HepG2 (cell line): ENCODE measurements around the gene C2orf74. TPM values are rescaled to one million over a fixed set of nuclear protein-coding genes. Genes with fewer than 3 reads are reported as not detected.
"Not testable (repeated sequence)": the region's sequence is repeated elsewhere in the genome, so short reads cannot be mapped to it uniquely, and the experiment has no call there.

ENCODE experiments used
- ATAC-seq: fragments of 200-7000 bp; cut with Tn5 transposase; 3 replicates; pipeline ENCODE4 v1.9.1; 2020; ENCODE audit warnings: mild to moderate bottlenecking, moderate library complexity
- BruUV-seq: library from RNA; stranded (reverse); fragments of 400-500 nt; replicated peaks from 2 replicates; lab custom pipeline; 2021; lab: Mats Ljungman, UMichigan
- CTCF ChIA-PET: fragments of 300-600 bp; formaldehyde crosslinking; extraction: SDS; loops from one replicate; lab custom pipeline; 2021; ENCODE audit warnings: low total read pairs, inconsistent platforms, low intra/inter-chr PET ratio; lab: Yijun Ruan, JAX
- POLR2A ChIA-PET: fragments of 350-600 bp; sonication (Branson Sonifier 250); formaldehyde crosslinking; loops from one replicate; lab custom pipeline; 2020; ENCODE audit warnings: antibody characterized with exemption, inconsistent platforms; lab: Yijun Ruan, JAX
- DNase-seq: peaks from one replicate; pipeline ENCODE4 v3.0.0-alpha.2; 2015; ENCODE audit warnings: low spot score
- FAIRE-seq: peaks from 3 replicates; lab custom pipeline; 2011; peaks lifted over from hg19 to GRCh38; lab: Jason Lieb, UNC
- H2AFZ ChIP-seq: one replicate; pipeline ENCODE4 v1.6.1; 2011; ENCODE audit warnings: low read length, inconsistent platforms
- H3K27ac ChIP-seq: fragments of 300-600 bp; 3 replicates; pipeline ENCODE4 v1.8.0; 2011; ENCODE audit warnings: mixed run types, mild to moderate bottlenecking, mixed read lengths, low read length, inconsistent platforms; ENCODE audit not compliant: insufficient read depth; ENCODE audit errors: extremely low read length
- H3K27me3 ChIP-seq, 2 experiments: fragments of 200-600 bp in 1 of 2; 2 replicates in 1 of 2; 3 replicates in 1 of 2; pipeline versions ENCODE4 v1.6.0 to v1.8.0; 2011; ENCODE audit warnings: low read length in 2 of 2, mild to moderate bottlenecking in 2 of 2, moderate library complexity in 2 of 2, inconsistent platforms in 1 of 2; ENCODE audit not compliant: insufficient read depth in 2 of 2, control insufficient read depth in 1 of 2
- H3K36me3 ChIP-seq, 2 experiments: fragments of 200-600 bp in 1 of 2; replicated peaks in 1 of 2; 2 replicates in 1 of 2; 3 replicates in 1 of 2; pipeline versions ENCODE4 v1.5.1 to v1.8.0; 2011; ENCODE audit warnings: low read length in 2 of 2, inconsistent platforms in 1 of 2; ENCODE audit not compliant: insufficient read depth in 2 of 2, control insufficient read depth in 1 of 2
- H3K4me1 ChIP-seq: 2 replicates; pipeline ENCODE4 v1.5.1; 2012; ENCODE audit warnings: low read length, inconsistent platforms; ENCODE audit not compliant: insufficient read depth
- H3K4me2 ChIP-seq: 2 replicates; pipeline ENCODE4 v1.6.0; 2011; ENCODE audit warnings: low read depth, low read length, inconsistent platforms
- H3K4me3 ChIP-seq, 3 experiments: fragments of 200-600 bp in 1 of 3; sonication (generic), shearing (Covaris generic) in 1 of 3; replicated peaks in 1 of 3; 2 replicates each; pipeline ENCODE4 v1.5.1; 2011 to 2016; ENCODE audit warnings: low read length in 3 of 3, inconsistent platforms in 2 of 3, low read depth in 2 of 3, mild to moderate bottlenecking in 2 of 3, control low read depth in 1 of 3, mixed read lengths in 1 of 3; ENCODE audit not compliant: insufficient read depth in 1 of 3
- H3K79me2 ChIP-seq: one replicate; pipeline ENCODE4 v1.6.1; 2011; ENCODE audit warnings: low read length, inconsistent platforms; ENCODE audit not compliant: insufficient read depth
- H3K9ac ChIP-seq: 2 replicates; pipeline ENCODE4 v1.6.0; 2011; ENCODE audit warnings: mild to moderate bottlenecking, low read depth, low read length, inconsistent platforms; ENCODE audit not compliant: insufficient read depth
- H3K9me3 ChIP-seq: 2 replicates; pipeline ENCODE4 v1.5.1; 2012; ENCODE audit warnings: mild to moderate bottlenecking, low read length
- H4K20me1 ChIP-seq: 2 replicates; pipeline ENCODE4 v1.6.0; 2011; ENCODE audit warnings: inconsistent platforms, mild to moderate bottlenecking, low read length, moderate library complexity; ENCODE audit not compliant: insufficient read depth
- ELK4 ChIP-seq: sonication (generic); formaldehyde crosslinking; IDR thresholded peaks from 2 replicates; pipeline ENCODE4 v1.9.0; 2021; ENCODE audit warnings: missing genetic modification reagents, borderline replicate concordance
- FOXP4 ChIP-seq: sonication (generic); formaldehyde crosslinking; IDR thresholded peaks from 2 replicates; pipeline ENCODE4 v1.4.0; 2020; ENCODE audit warnings: missing genetic modification reagents
- KDM6A ChIP-seq: IDR thresholded peaks from 2 replicates; pipeline ENCODE4 v1.6.1; 2016; ENCODE audit warnings: low read depth
- MZF1 ChIP-seq: sonication (generic); formaldehyde crosslinking; IDR thresholded peaks from 2 replicates; pipeline ENCODE4 v1.8.1; 2023; ENCODE audit warnings: mild to moderate bottlenecking, missing genetic modification reagents, borderline replicate concordance
- NKX3-1 ChIP-seq: sonication (generic); formaldehyde crosslinking; IDR thresholded peaks from 2 replicates; pipeline ENCODE4 v1.5.0; 2020; ENCODE audit warnings: missing genetic modification reagents
- PHF5A ChIP-seq: IDR thresholded peaks from one replicate; pipeline ENCODE4 v1.6.1; 2018; ENCODE audit warnings: low read depth, missing genetic modification reagents; ENCODE audit not compliant: unreplicated experiment
- USF2 ChIP-seq, 2 experiments: sonication (generic) in 1 of 2; formaldehyde crosslinking in 1 of 2; IDR thresholded peaks; 2 replicates each; pipeline versions ENCODE4 v1.5.1 to v1.6.1; 2011 to 2020; ENCODE audit warnings: borderline replicate concordance in 1 of 2, low read depth in 1 of 2, low read length in 1 of 2, mild to moderate bottlenecking in 1 of 2, missing genetic modification reagents in 1 of 2, moderate library complexity in 1 of 2
- ZBTB49 ChIP-seq: sonication (generic); formaldehyde crosslinking; IDR thresholded peaks from 2 replicates; pipeline ENCODE4 v1.4.0; 2020; ENCODE audit warnings: missing genetic modification reagents, borderline replicate concordance
- ZBTB7B ChIP-seq: sonication (generic); formaldehyde crosslinking; IDR thresholded peaks from 2 replicates; pipeline ENCODE4 v1.4.0; 2020; ENCODE audit warnings: missing genetic modification reagents
- WGBS: methylation state at CpG from one replicate; pipeline ENCODE4 v1.1.6; 2017; ENCODE audit warnings: low lambda C conversion rate; 5-methylcytosine and 5-hydroxymethylcytosine counted together
- in situ Hi-C: cut with HindIII; loops from 2 replicates; pipeline ENCODE4 v1.10.0; 2017; ENCODE audit warnings: low pct_unique_long_range_greater_than_20kb; ENCODE audit not compliant: extremely low pct_ligation_motif_present
- intact Hi-C: fragments of 100-400 bp; cut with micrococcal nuclease; formaldehyde crosslinking; loops from one replicate; pipeline ENCODE4 v1.10.0; 2022; ENCODE audit not compliant: unreplicated experiment
- polyA plus RNA-seq, 8 experiments: library from polyadenylated mRNA; depleted of rRNA in 3 of 8; stranded (reverse) in 7 of 8; unstranded in 1 of 8; fragments of >200 nt; fragmentation: Illumina TruSeq in 4 of 8; extraction: Trizol in 4 of 8; gene quantifications; 2 replicates each; pipeline versions ENCODE4 v1.2.1 to v1.2.3, GENCODE V29; 2011 to 2016; ENCODE audit warnings: low read depth in 4 of 8, missing spikeins in 1 of 8, mixed read lengths in 1 of 8; ENCODE audit not compliant: insufficient read depth in 1 of 8
- total RNA-seq, 5 experiments: library from RNA; depleted of rRNA; stranded (reverse); fragments of >200 nt; fragmentation: Illumina TruSeq; extraction: Trizol; gene quantifications; 2 replicates each; pipeline ENCODE4 v1.2.3, GENCODE V29; 2016; ENCODE audit warnings: low read depth in 1 of 5

The C2orf74 gene
- total and polyA plus RNA-seq, 2 of the 13 experiments (the other 11 are each of a cell fraction or from before 2014, with no cell fraction given): 10.6 to 13.8 TPM

- H3K9ac ChIP-seq, H3K9me3 ChIP-seq, POLR2A ChIA-PET, H3K4me1 ChIP-seq, H3K79me2 ChIP-seq, H4K20me1 ChIP-seq, H3K4me3 ChIP-seq, DNase-seq, in situ Hi-C loops, ATAC-seq, FAIRE-seq, H3K4me2 ChIP-seq, H3K27me3 ChIP-seq, H3K27ac ChIP-seq, H2AFZ ChIP-seq, CTCF ChIA-PET, BruUV-seq, intact Hi-C loops: not testable (repeated sequence)
- WGBS: 95% methylated on average over 15 of the region's 15 CpGs
- H3K36me3 ChIP-seq: peaks cover 10 to 34% of the 10 kb centered on the region in 2 experiments; a peak in 4 of 5 replicates
Observed at GRCh38 chr2:61194646-61195045, 32.7 kb downstream of the C2orf74 start.

GRCh38 chr2:61196671-61197070, 34.7 kb downstream of the C2orf74 start:
- CTCF ChIA-PET: no interaction called here
- POLR2A ChIA-PET: interaction anchor here (1.0 to 1.7 kb wide), 2 partner anchors 11 to 19 kb away, joined by 3 to 5 read pairs; no protein-coding TSS in a partner anchor
- FAIRE-seq: no peak
- DNase-seq: no peak
- Histone ChIP-seq H3K27ac (no peak overlapping the region), H3K4me1 (no peaks in the 10 kb centered on the region), H3K9me3 (no peaks in the 10 kb centered on the region), H3K4me2 (no peak overlapping the region), H3K27me3 (no peaks in the 10 kb centered on the region), H3K9ac (no peak overlapping the region), H2AFZ (no peak overlapping the region), H4K20me1 (no peaks in the 10 kb centered on the region), H3K4me3 (no peak overlapping the region), H3K79me2 (no peaks in the 10 kb centered on the region), H3K36me3 (peaks cover 8 to 17% of the 10 kb centered on the region in 2 experiments; a peak in 3 of 5 replicates)
- intact Hi-C loops: no loop called here
- WGBS: 96% methylated on average over 7 of the region's 7 CpGs
- no peak for ATAC-seq
- BruUV-seq: no TSS peak
- in situ Hi-C loops: no loop called here
- no peak for TF ChIP-seq KDM6A
- TF ChIP-seq ELK4 (CRISPR knock-in tag): no peak
- TF ChIP-seq ZBTB7B (CRISPR knock-in tag): no peak
- no peak for TF ChIP-seq MZF1 (CRISPR knock-in tag)
- TF ChIP-seq FOXP4: no peak
- TF ChIP-seq USF2 (IDR thresholded peaks at IDR 0.05; ENCODE audit: low read depth, low read length): no peak
- TF ChIP-seq USF2 (CRISPR knock-in tag; IDR thresholded peaks at IDR 0.05; ENCODE audit: borderline replicate concordance): no peak
- no peak for TF ChIP-seq ZBTB49 (CRISPR knock-in tag)
- TF ChIP-seq NKX3-1 (CRISPR knock-in tag): no peak
- TF ChIP-seq PHF5A (CRISPR knock-in tag): no peak
